IPS-18a (cell line): ENCODE results near the gene IL1RAPL1.
A peak's percentile ranks its signal among the peaks of the same experiment; 100 is the strongest.

Experiments used
- H3K27ac ChIP-seq: one replicate; pipeline ENCODE4 v1.5.1; 2013; ENCODE audit warnings: low read length
- H3K27me3 ChIP-seq: one replicate; pipeline ENCODE4 v1.6.1; 2013; ENCODE audit warnings: mild to moderate bottlenecking, low read length; ENCODE audit not compliant: control insufficient read depth, insufficient read depth
- H3K36me3 ChIP-seq: one replicate; pipeline ENCODE4 v1.6.1; 2013; ENCODE audit warnings: low read depth, low read length; ENCODE audit not compliant: control insufficient read depth
- H3K4me1 ChIP-seq: one replicate; pipeline ENCODE4 v1.6.1; 2013; ENCODE audit warnings: low read depth, low read length; ENCODE audit not compliant: control insufficient read depth
- H3K4me3 ChIP-seq: one replicate; pipeline ENCODE4 v1.5.1; 2013; ENCODE audit warnings: low read length
- H3K9ac ChIP-seq: one replicate; pipeline ENCODE4 v1.6.1; 2013; ENCODE audit warnings: mild to moderate bottlenecking, low read length, moderate library complexity
- H3K9me3 ChIP-seq: one replicate; pipeline ENCODE4 v1.6.1; 2013; ENCODE audit warnings: low read depth, low read length; ENCODE audit not compliant: control insufficient read depth

The IL1RAPL1 gene

GRCh38 chrX:28586981-28587551 lies at the start of gene IL1RAPL1:
TSS of gene IL1RAPL1 (plus strand) at chrX:28587446.
- no peaks in the 10 kb centered on the region for H3K27me3 ChIP-seq
- H3K9ac ChIP-seq, result no peak within 1 kb of the TSS
- H3K4me1 ChIP-seq, result peaks cover 8% of the 10 kb centered on the region
- H3K27ac ChIP-seq, result no peak within 1 kb of the TSS
- no peaks in the 10 kb centered on the region for H3K36me3 ChIP-seq
- H3K9me3 ChIP-seq, result peaks cover 3% of the 10 kb centered on the region
- H3K4me3 ChIP-seq, result peak within 1 kb of the TSS; percentile 70

GRCh38 chrX:28542791-28543190 lies 44.5 kb upstream of the IL1RAPL1 start:
- Histone ChIP-seq H3K27me3 (no peaks in the 10 kb centered on the region), H3K36me3 (no peaks in the 10 kb centered on the region), H3K4me1 (no peaks in the 10 kb centered on the region), H3K9me3 (peaks cover 16% of the 10 kb centered on the region), H3K27ac (no peak overlapping the region), H3K9ac (no peak overlapping the region), H3K4me3 (no peak overlapping the region)

GRCh38 chrX:28549838-28550237 lies 37.4 kb upstream of the IL1RAPL1 start:
- H3K27ac ChIP-seq, result no peak overlapping the region
- H3K4me1 ChIP-seq, result no peaks in the 10 kb centered on the region
- peaks cover 7% of the 10 kb centered on the region for H3K9me3 ChIP-seq
- H3K36me3 ChIP-seq, result no peaks in the 10 kb centered on the region
- no peak overlapping the region for H3K4me3 ChIP-seq
- H3K27me3 ChIP-seq, result no peaks in the 10 kb centered on the region
- no peak overlapping the region for H3K9ac ChIP-seq

GRCh38 chrX:28550331-28550872 lies 36.8 kb upstream of the IL1RAPL1 start:
- no peaks in the 10 kb centered on the region for H3K27me3 ChIP-seq
- H3K4me3 ChIP-seq, result no peak overlapping the region
- no peaks in the 10 kb centered on the region for H3K36me3 ChIP-seq
- H3K9ac ChIP-seq, result no peak overlapping the region
- H3K27ac ChIP-seq, result no peak overlapping the region
- H3K9me3 ChIP-seq, result peaks cover 3% of the 10 kb centered on the region
- no peaks in the 10 kb centered on the region for H3K4me1 ChIP-seq

- Histone ChIP-seq H3K36me3 (no peaks in the 10 kb centered on the region), H3K9me3 (peaks cover 12% of the 10 kb centered on the region), H3K4me3 (no peak overlapping the region), H3K4me1 (no peaks in the 10 kb centered on the region), H3K27me3 (no peaks in the 10 kb centered on the region), H3K9ac (no peak overlapping the region), H3K27ac (no peak overlapping the region)
Measured at GRCh38 chrX:28552322-28552721, 34.9 kb upstream of the IL1RAPL1 start.

GRCh38 chrX:28552882-28553829 lies 34.1 kb upstream of the IL1RAPL1 start:
- Histone ChIP-seq H3K27me3 (no peaks in the 10 kb centered on the region), H3K36me3 (no peaks in the 10 kb centered on the region), H3K4me1 (no peaks in the 10 kb centered on the region), H3K4me3 (no peak overlapping the region), H3K9me3 (peaks cover 18% of the 10 kb centered on the region), H3K27ac (no peak overlapping the region), H3K9ac (no peak overlapping the region)

GRCh38 chrX:28576117-28576516 lies 11.1 kb upstream of the IL1RAPL1 start:
- H3K9ac ChIP-seq, result no peak overlapping the region
- H3K36me3 ChIP-seq, result no peaks in the 10 kb centered on the region
- H3K27me3 ChIP-seq, result no peaks in the 10 kb centered on the region
- H3K9me3 ChIP-seq, result peaks cover 22% of the 10 kb centered on the region
- H3K4me3 ChIP-seq, result no peak overlapping the region
- H3K4me1 ChIP-seq, result no peaks in the 10 kb centered on the region
- H3K27ac ChIP-seq, result no peak overlapping the region

- H3K9ac ChIP-seq, result no peak overlapping the region
- peaks cover 8% of the 10 kb centered on the region for H3K4me1 ChIP-seq
- no peaks in the 10 kb centered on the region for H3K27me3 ChIP-seq
- H3K36me3 ChIP-seq, result no peaks in the 10 kb centered on the region
- H3K9me3 ChIP-seq, result peaks cover 17% of the 10 kb centered on the region
- no peak overlapping the region for H3K4me3 ChIP-seq
- no peak overlapping the region for H3K27ac ChIP-seq
Measured at GRCh38 chrX:28581522-28581921, 5.7 kb upstream of the IL1RAPL1 start.

- Histone ChIP-seq H3K36me3 (no peaks in the 10 kb centered on the region), H3K4me3 (no peak overlapping the region), H3K9me3 (peaks cover 17% of the 10 kb centered on the region), H3K27me3 (no peaks in the 10 kb centered on the region), H3K27ac (no peak overlapping the region), H3K4me1 (peaks cover 8% of the 10 kb centered on the region), H3K9ac (no peak overlapping the region)
Measured at GRCh38 chrX:28582511-28582910, 4.7 kb upstream of the IL1RAPL1 start.

GRCh38 chrX:28584025-28584424 lies 3.2 kb upstream of the IL1RAPL1 start:
- no peak overlapping the region for H3K4me3 ChIP-seq
- no peak overlapping the region for H3K27ac ChIP-seq
- no peaks in the 10 kb centered on the region for H3K27me3 ChIP-seq
- no peak overlapping the region for H3K9ac ChIP-seq
- H3K36me3 ChIP-seq, result no peaks in the 10 kb centered on the region
- H3K9me3 ChIP-seq, result peaks cover 12% of the 10 kb centered on the region
- H3K4me1 ChIP-seq, result peaks cover 8% of the 10 kb centered on the region

GRCh38 chrX:28585767-28586166 lies 1.5 kb upstream of the IL1RAPL1 start:
- Histone ChIP-seq H3K27ac (no peak overlapping the region), H3K4me1 (peaks cover 8% of the 10 kb centered on the region), H3K27me3 (no peaks in the 10 kb centered on the region), H3K4me3 (peak overlapping the region; percentile 70), H3K9ac (no peak overlapping the region), H3K36me3 (no peaks in the 10 kb centered on the region), H3K9me3 (peaks cover 3% of the 10 kb centered on the region)
